HFF-Myc (cell line): Measurements from ENCODE around the gene PLEKHA4.

ENCODE experiments used
- DNase-seq: peaks from one replicate; pipeline ENCODE4 v3.0.0-alpha.2; 2011; ENCODE audit warnings: low read depth; ENCODE audit errors: extremely low read depth
- H3K4me3 ChIP-seq: replicated peaks from 2 replicates; pipeline ENCODE4 v1.5.1; 2011; ENCODE audit warnings: low read depth, mild to moderate bottlenecking, control low read depth, low read length
- TF ChIP-seq, protein P1 (sequence below): IDR thresholded peaks from 2 replicates; pipeline ENCODE4 v1.5.1; 2012; ENCODE audit warnings: mild to moderate bottlenecking, low read depth, low read length, control low read depth; ENCODE audit errors: missing control alignments

PLEKHA4 gene

GRCh38 chr19:48819366-48819816, 49.0 kb downstream of the PLEKHA4 start:
- peak; percentile 90 for DNase-seq
- H3K4me3 ChIP-seq = no peak overlapping the region
- TF ChIP-seq, protein P1, sequence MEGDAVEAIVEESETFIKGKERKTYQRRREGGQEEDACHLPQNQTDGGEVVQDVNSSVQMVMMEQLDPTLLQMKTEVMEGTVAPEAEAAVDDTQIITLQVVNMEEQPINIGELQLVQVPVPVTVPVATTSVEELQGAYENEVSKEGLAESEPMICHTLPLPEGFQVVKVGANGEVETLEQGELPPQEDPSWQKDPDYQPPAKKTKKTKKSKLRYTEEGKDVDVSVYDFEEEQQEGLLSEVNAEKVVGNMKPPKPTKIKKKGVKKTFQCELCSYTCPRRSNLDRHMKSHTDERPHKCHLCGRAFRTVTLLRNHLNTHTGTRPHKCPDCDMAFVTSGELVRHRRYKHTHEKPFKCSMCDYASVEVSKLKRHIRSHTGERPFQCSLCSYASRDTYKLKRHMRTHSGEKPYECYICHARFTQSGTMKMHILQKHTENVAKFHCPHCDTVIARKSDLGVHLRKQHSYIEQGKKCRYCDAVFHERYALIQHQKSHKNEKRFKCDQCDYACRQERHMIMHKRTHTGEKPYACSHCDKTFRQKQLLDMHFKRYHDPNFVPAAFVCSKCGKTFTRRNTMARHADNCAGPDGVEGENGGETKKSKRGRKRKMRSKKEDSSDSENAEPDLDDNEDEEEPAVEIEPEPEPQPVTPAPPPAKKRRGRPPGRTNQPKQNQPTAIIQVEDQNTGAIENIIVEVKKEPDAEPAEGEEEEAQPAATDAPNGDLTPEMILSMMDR = no peak

DNA sequence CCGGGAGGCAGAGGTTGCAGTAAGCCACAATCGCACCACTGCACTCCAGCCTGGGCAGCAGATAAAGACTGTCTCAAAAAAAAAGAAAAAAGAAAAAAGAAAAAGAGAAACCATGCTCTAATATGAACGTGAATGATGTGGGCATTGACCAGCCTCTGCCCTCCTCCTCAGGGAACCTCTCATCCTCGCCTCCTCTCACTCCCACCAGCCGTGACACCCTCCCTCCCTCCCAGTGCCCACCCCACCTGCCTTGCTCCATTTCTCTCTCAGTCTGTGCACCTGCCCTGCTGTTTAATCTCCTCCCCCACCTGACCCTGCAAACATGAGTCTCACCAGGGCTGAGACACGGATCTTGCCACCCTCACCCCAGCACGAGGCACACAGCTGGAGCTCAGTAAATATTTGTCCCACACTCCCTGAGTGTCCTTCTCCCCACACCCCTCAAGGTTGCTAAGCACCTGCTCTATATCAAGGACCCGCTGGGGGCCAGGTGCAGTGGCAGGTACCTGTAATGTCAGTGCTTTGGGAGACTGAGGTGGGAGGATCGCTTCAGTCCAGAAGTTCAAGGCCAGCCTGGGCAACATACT, 50.1 kb downstream of the PLEKHA4 start:
- TF ChIP-seq, protein P1 = no peak
- DNase-seq = no peak

GRCh38 chr19:48817585-48818124, 50.8 kb downstream of the PLEKHA4 start:
- TF ChIP-seq, protein P1 = no peak
- H3K4me3 ChIP-seq = no peak overlapping the region
- no peak for DNase-seq

More for the DNA sequence above, 50.1 kb downstream of the PLEKHA4 start:
- H3K4me3 ChIP-seq = no peak overlapping the region

GRCh38 chr19:48815870-48816501, 52.4 kb downstream of the PLEKHA4 start:
- DNase-seq = no peak
- H3K4me3 ChIP-seq = no peak overlapping the region
- TF ChIP-seq, protein P1 = no peak

DNA sequence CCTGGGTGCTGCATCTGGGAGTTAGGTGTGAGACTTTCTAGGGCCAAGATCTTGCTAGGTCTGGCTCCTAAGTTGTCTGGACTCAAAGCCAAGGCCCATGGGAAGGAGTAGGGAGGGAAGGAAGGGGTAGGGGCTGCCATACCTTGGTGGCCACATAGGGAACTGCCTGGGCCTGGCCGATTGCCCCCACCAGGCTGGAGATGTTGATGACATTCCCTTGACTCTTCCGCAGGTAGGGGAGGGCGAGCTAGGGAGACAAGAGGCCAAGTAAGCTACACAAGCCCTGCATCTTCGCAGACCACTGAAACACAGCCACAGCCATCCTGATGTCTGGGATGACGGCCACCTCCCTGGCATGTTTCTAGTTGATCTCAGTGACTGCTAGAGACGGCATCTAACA, 53.5 kb downstream of the PLEKHA4 start:
- H3K4me3 ChIP-seq = no peak overlapping the region
- TF ChIP-seq, protein P1 = no peak
- no peak for DNase-seq

- H3K4me3 ChIP-seq = no peak overlapping the region
- no peak for DNase-seq
- TF ChIP-seq, protein P1 = peak; percentile 31
Measured at GRCh38 chr19:48813123-48813913, 55.1 kb downstream of the PLEKHA4 start.
